ENCODE measurements around the gene OSTC. TPM values are rescaled to one million over a fixed set of nuclear protein-coding genes. Genes with fewer than 3 reads are reported as not detected.

OSTC gene
- 10 to 100 TPM; 25.7 to 56.0 (median 51.1) TPM for total RNA-seq
- total RNA-seq (2013) = 81.5 TPM
- total RNA-seq = 27.9 to 116 (median 47.1) reads per million in 29 experiments

DNA sequence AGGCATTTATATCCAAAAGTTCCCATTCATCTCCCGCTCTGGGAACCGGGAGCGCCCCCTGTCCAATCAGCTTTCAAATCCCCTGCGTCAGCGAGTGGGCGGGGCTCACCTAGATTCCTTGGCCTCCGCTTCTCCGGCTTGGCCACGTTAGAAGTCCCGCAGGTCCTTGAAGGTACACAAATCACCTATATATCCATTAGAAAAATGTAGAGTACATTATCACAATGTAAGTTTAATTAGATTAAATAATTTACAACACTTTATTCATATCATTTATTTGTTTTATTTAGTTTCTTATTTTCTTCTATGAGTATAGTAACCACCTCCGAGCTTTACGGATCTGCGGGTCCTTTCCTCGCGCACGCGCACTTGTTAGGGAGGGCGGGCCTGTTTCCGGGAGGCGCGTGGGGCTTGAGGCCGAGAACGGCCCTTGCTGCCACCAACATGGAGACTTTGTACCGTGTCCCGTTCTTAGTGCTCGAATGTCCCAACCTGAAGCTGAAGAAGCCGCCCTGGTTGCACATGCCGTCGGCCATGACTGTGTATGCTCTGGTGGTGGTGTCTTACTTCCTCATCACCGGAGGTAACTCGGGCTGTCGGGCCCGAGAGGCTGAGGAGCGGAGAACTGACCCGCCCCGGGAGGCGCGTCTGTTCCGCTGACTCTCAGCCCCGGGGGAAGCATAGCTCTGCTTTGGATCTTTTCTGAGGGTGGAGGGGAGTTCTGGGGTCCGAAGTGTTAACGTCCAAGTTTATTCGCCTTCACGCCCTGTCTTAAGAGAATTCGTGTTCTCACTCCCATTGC lies at the start of gene OSTC:
TSS of gene OSTC (plus strand) at position 388 of the 802 bp plus-strand sequence. CDS start at position 445, 57 bp downstream.
- Histone ChIP-seq H3K27me3 (replicated peaks in 1 of 2; ENCODE audit: control insufficient read depth in 2 of 2, extremely low read depth in 1 of 2, insufficient read depth in 2 of 2, low read length in 1 of 2) (no peaks in the 10 kb centered on the region), H3K4me3 (ENCODE audit: control insufficient read depth in 1 of 2, extremely low read depth in 1 of 2, low read length in 1 of 2) (peak within 1 kb of the TSS; percentile 88 to 99), H3K36me3 (ENCODE audit: control insufficient read depth in 2 of 2, extremely low read depth in 1 of 2, insufficient read depth in 1 of 2, low read length in 1 of 2) (peaks cover 0 to 1% of the 10 kb centered on the region in 2 donors), H3K9me3 (no peaks in the 10 kb centered on the region), H3K27ac (ENCODE audit: low read length) (peak within 1 kb of the TSS; percentile 91), H3K4me1 (ENCODE audit: control insufficient read depth in 1 of 2, extremely low read depth in 1 of 2, insufficient read depth in 2 of 2, low read length in 2 of 2) (peaks cover 12 to 17% of the 10 kb centered on the region in 2 experiments)
- peaks cover 42 to 46% (median 45%) of the 10 kb centered on the region in 3 donors for H3K4me1 Mint-ChIP-seq
- WGBS (ENCODE audit: insufficient coverage) = 0% methylated on average over 12 of the region's 45 CpGs
- H3K4me3 Mint-ChIP-seq = peak within 1 kb of the TSS; percentile 96 to 97 (median 97)
- H3K36me3 Mint-ChIP-seq = peaks cover 15% of the 10 kb centered on the region
- ChIA-PET CTCF (interaction anchor here (0.6 to 0.7 kb wide), 5 partner anchors 11 to 657 kb away, joined by 3 to 4 read pairs (median 3); no protein-coding TSS in a partner anchor), POLR2A (interaction anchor here (0.6 to 2.1 kb wide), 7 partner anchors 18 to 930 kb away, joined by 3 to 9 read pairs (median 3); partner anchors contain the start of genes PAPSS1 (in 1 of the 2) and RPL34 (in 1 of the 2))
- no peaks in the 10 kb centered on the region for H3K27me3 Mint-ChIP-seq
- H3K27ac Mint-ChIP-seq = peak within 1 kb of the TSS; percentile 97
- DNase-seq = peak; percentile 74 to 95 (median 88)
- H3K9me3 Mint-ChIP-seq = no peaks in the 10 kb centered on the region
- ATAC-seq (replicated peaks in 1 of 4) = peak; percentile 91 to 94 (median 93)

- ChIA-PET CTCF (no interaction called here), POLR2A (no interaction called here)
- H3K27ac Mint-ChIP-seq = peak overlapping the region; percentile 79 to 82
- H3K27ac ChIP-seq (ENCODE audit: low read length) = no peak overlapping the region
- no peaks in the 10 kb centered on the region for H3K27me3 ChIP-seq (replicated peaks in 1 of 2; ENCODE audit: control insufficient read depth in 2 of 2, extremely low read depth in 1 of 2, insufficient read depth in 2 of 2, low read length in 1 of 2)
- no peaks in the 10 kb centered on the region for H3K9me3 ChIP-seq
- DNase-seq (no peak), ATAC-seq (replicated peaks in 1 of 4) (peak in 1 of 4 experiments; percentile 13)
- H3K36me3 ChIP-seq (ENCODE audit: control insufficient read depth in 2 of 2, extremely low read depth in 1 of 2, insufficient read depth in 1 of 2, low read length in 1 of 2) = no peaks in the 10 kb centered on the region
- H3K4me3 Mint-ChIP-seq = peak overlapping the region in 1 of 3 donors; percentile 23
- H3K36me3 Mint-ChIP-seq = peaks cover 6% of the 10 kb centered on the region
- no peaks in the 10 kb centered on the region for H3K27me3 Mint-ChIP-seq
- peaks cover 10 to 14% of the 10 kb centered on the region in 2 experiments for H3K4me1 ChIP-seq (ENCODE audit: control insufficient read depth in 1 of 2, extremely low read depth in 1 of 2, insufficient read depth in 2 of 2, low read length in 2 of 2)
- peaks cover 18 to 20% (median 20%) of the 10 kb centered on the region in 3 donors for H3K4me1 Mint-ChIP-seq
- no peak overlapping the region for H3K4me3 ChIP-seq (ENCODE audit: control insufficient read depth in 1 of 2, extremely low read depth in 1 of 2, low read length in 1 of 2)
- H3K9me3 Mint-ChIP-seq = no peaks in the 10 kb centered on the region
- 42% methylated on average over 3 of the region's 3 CpGs for WGBS (ENCODE audit: insufficient coverage)
These were observed 49.3 kb upstream of the OSTC start for GRCh38 chr4:108601106-108601505.

- no peak overlapping the region for H3K27ac ChIP-seq (ENCODE audit: low read length)
- Mint-ChIP-seq H3K27me3 (no peaks in the 10 kb centered on the region), H3K4me1 (peaks cover 18 to 20% (median 20%) of the 10 kb centered on the region in 3 donors), H3K36me3 (peaks cover 5% of the 10 kb centered on the region), H3K9me3 (no peaks in the 10 kb centered on the region), H3K4me3 (peak overlapping the region in 1 of 3 donors; percentile 23), H3K27ac (peak overlapping the region; percentile 66 to 80)
- H3K27me3 ChIP-seq (replicated peaks in 1 of 2; ENCODE audit: control insufficient read depth in 2 of 2, extremely low read depth in 1 of 2, insufficient read depth in 2 of 2, low read length in 1 of 2) = no peaks in the 10 kb centered on the region
- POLR2A ChIA-PET = no interaction called here
- ATAC-seq (replicated peaks in 1 of 4) (peak; percentile 60 to 94 (median 84)), DNase-seq (peak in 25 of 35 experiments; percentile 3 to 62 (median 24))
- CTCF ChIA-PET = no interaction called here
- H3K9me3 ChIP-seq = no peaks in the 10 kb centered on the region
- H3K4me3 ChIP-seq (ENCODE audit: control insufficient read depth in 1 of 2, extremely low read depth in 1 of 2, low read length in 1 of 2) = no peak overlapping the region
- no peaks in the 10 kb centered on the region for H3K36me3 ChIP-seq (ENCODE audit: control insufficient read depth in 2 of 2, extremely low read depth in 1 of 2, insufficient read depth in 1 of 2, low read length in 1 of 2)
- WGBS (ENCODE audit: insufficient coverage) = no CpG with 5 or more reads among the region's 1 CpG
- H3K4me1 ChIP-seq (ENCODE audit: control insufficient read depth in 1 of 2, extremely low read depth in 1 of 2, insufficient read depth in 2 of 2, low read length in 2 of 2) = peaks cover 10 to 14% of the 10 kb centered on the region in 2 experiments
These were observed 48.9 kb upstream of the OSTC start for GRCh38 chr4:108601532-108601931.

GRCh38 chr4:108602163-108602562 lies 48.2 kb upstream of the OSTC start:
- CTCF ChIA-PET = interaction anchor here in 1 of 2 donors (0.6 kb wide), 1 partner anchor 41 kb away, joined by 3 read pairs; no protein-coding TSS in a partner anchor
- DNase-seq (no peak), ATAC-seq (replicated peaks in 1 of 4) (no peak)
- no peaks in the 10 kb centered on the region for H3K9me3 ChIP-seq
- Mint-ChIP-seq H3K27ac (peak overlapping the region; percentile 66 to 80), H3K4me3 (no peak overlapping the region), H3K4me1 (peaks cover 18 to 20% (median 20%) of the 10 kb centered on the region in 3 donors), H3K9me3 (no peaks in the 10 kb centered on the region), H3K27me3 (no peaks in the 10 kb centered on the region), H3K36me3 (peaks cover 8% of the 10 kb centered on the region)
- H3K27me3 ChIP-seq (replicated peaks in 1 of 2; ENCODE audit: control insufficient read depth in 2 of 2, extremely low read depth in 1 of 2, insufficient read depth in 2 of 2, low read length in 1 of 2) = no peaks in the 10 kb centered on the region
- POLR2A ChIA-PET = interaction anchor here in 1 of 2 donors (0.6 kb wide), 1 partner anchor 18 kb away, joined by 4 read pairs; no protein-coding TSS in a partner anchor
- H3K4me3 ChIP-seq (ENCODE audit: control insufficient read depth in 1 of 2, extremely low read depth in 1 of 2, low read length in 1 of 2) = no peak overlapping the region
- H3K36me3 ChIP-seq (ENCODE audit: control insufficient read depth in 2 of 2, extremely low read depth in 1 of 2, insufficient read depth in 1 of 2, low read length in 1 of 2) = no peaks in the 10 kb centered on the region
- 60% methylated on average over 2 of the region's 3 CpGs for WGBS (ENCODE audit: insufficient coverage)
- no peak overlapping the region for H3K27ac ChIP-seq (ENCODE audit: low read length)
- H3K4me1 ChIP-seq (ENCODE audit: control insufficient read depth in 1 of 2, extremely low read depth in 1 of 2, insufficient read depth in 2 of 2, low read length in 2 of 2) = peaks cover 10 to 14% of the 10 kb centered on the region in 2 experiments

GRCh38 chr4:108607079-108607815 lies 43.2 kb upstream of the OSTC start:
- peaks cover 32% of the 10 kb centered on the region for H3K36me3 Mint-ChIP-seq
- H3K4me3 ChIP-seq (ENCODE audit: control insufficient read depth in 1 of 2, extremely low read depth in 1 of 2, low read length in 1 of 2) = no peak overlapping the region
- H3K27ac Mint-ChIP-seq = no peak overlapping the region
- H3K9me3 ChIP-seq = no peaks in the 10 kb centered on the region
- H3K27me3 ChIP-seq (replicated peaks in 1 of 2; ENCODE audit: control insufficient read depth in 2 of 2, extremely low read depth in 1 of 2, insufficient read depth in 2 of 2, low read length in 1 of 2) = no peaks in the 10 kb centered on the region
- no peak overlapping the region for H3K4me3 Mint-ChIP-seq
- no peaks in the 10 kb centered on the region for H3K9me3 Mint-ChIP-seq
- CTCF ChIA-PET = interaction anchor here in 1 of 2 donors (1.1 kb wide), 1 partner anchor 14 kb away, joined by 4 read pairs; no protein-coding TSS in a partner anchor
- H3K4me1 ChIP-seq (ENCODE audit: control insufficient read depth in 1 of 2, extremely low read depth in 1 of 2, insufficient read depth in 2 of 2, low read length in 2 of 2) = peaks cover 1 to 5% of the 10 kb centered on the region in 2 experiments
- POLR2A ChIA-PET = interaction anchor here in 1 of 2 donors (0.7 kb wide), 1 partner anchor 10 kb away, joined by 6 read pairs; no protein-coding TSS in a partner anchor
- ATAC-seq (replicated peaks in 1 of 4) (no peak), DNase-seq (no peak)
- no peaks in the 10 kb centered on the region for H3K36me3 ChIP-seq (ENCODE audit: control insufficient read depth in 2 of 2, extremely low read depth in 1 of 2, insufficient read depth in 1 of 2, low read length in 1 of 2)
- H3K27ac ChIP-seq (ENCODE audit: low read length) = no peak overlapping the region
- H3K27me3 Mint-ChIP-seq = no peaks in the 10 kb centered on the region
- WGBS (ENCODE audit: insufficient coverage) = 100% methylated on average over 2 of the region's 4 CpGs
- peaks cover 5 to 21% (median 12%) of the 10 kb centered on the region in 3 donors for H3K4me1 Mint-ChIP-seq

- Mint-ChIP-seq H3K4me3 (peak overlapping the region; percentile 11 to 41 (median 37)), H3K9me3 (peaks cover 0 to 9% (median 0%) of the 10 kb centered on the region in 3 donors), H3K36me3 (peaks cover 45% of the 10 kb centered on the region), H3K4me1 (peaks cover 9 to 28% (median 21%) of the 10 kb centered on the region in 3 donors), H3K27ac (no peak overlapping the region), H3K27me3 (no peaks in the 10 kb centered on the region)
- DNase-seq (peak in 1 of 35 experiments; percentile 21), ATAC-seq (replicated peaks in 1 of 4) (peak in 1 of 4 experiments; percentile 40)
- no peak overlapping the region for H3K27ac ChIP-seq (ENCODE audit: low read length)
- H3K9me3 ChIP-seq = no peaks in the 10 kb centered on the region
- no peaks in the 10 kb centered on the region for H3K36me3 ChIP-seq (ENCODE audit: control insufficient read depth in 2 of 2, extremely low read depth in 1 of 2, insufficient read depth in 1 of 2, low read length in 1 of 2)
- H3K4me3 ChIP-seq (ENCODE audit: control insufficient read depth in 1 of 2, extremely low read depth in 1 of 2, low read length in 1 of 2) = no peak overlapping the region
- CTCF ChIA-PET = no interaction called here
- H3K27me3 ChIP-seq (replicated peaks in 1 of 2; ENCODE audit: control insufficient read depth in 2 of 2, extremely low read depth in 1 of 2, insufficient read depth in 2 of 2, low read length in 1 of 2) = no peaks in the 10 kb centered on the region
- peaks cover 0 to 3% of the 10 kb centered on the region in 2 experiments for H3K4me1 ChIP-seq (ENCODE audit: control insufficient read depth in 1 of 2, extremely low read depth in 1 of 2, insufficient read depth in 2 of 2, low read length in 2 of 2)
- POLR2A ChIA-PET = no interaction called here
- 82% methylated on average over 6 of the region's 10 CpGs for WGBS (ENCODE audit: insufficient coverage)
These were observed 39.0 kb upstream of the OSTC start for GRCh38 chr4:108611365-108611764.

All from T-cell (primary cell).